ENCODE data around the gene TSPAN18. TPM values are rescaled to one million over a fixed set of nuclear protein-coding genes. Genes with fewer than 3 reads are reported as not detected.

The TSPAN18 gene
- total RNA-seq, 6 donors from 2014 or later = 8.2 to 48.6 (median 17.5) TPM

- Histone ChIP-seq H3K4me3 (no peak overlapping the region), H3K27me3 (no peaks in the 10 kb centered on the region), H3K4me1 (peaks cover 7 to 14% (median 11%) of the 10 kb centered on the region in 4 donors), H3K27ac (no peak overlapping the region), H3K36me3 (no peaks in the 10 kb centered on the region), H3K9me3 (peaks cover 0 to 2% (median 0%) of the 10 kb centered on the region in 4 donors)
- WGBS, 2 donors = 43 to 49% methylated on average over 3 to 7 of the region's 7 CpGs
- DNase-seq = no peak
- no peak for ATAC-seq (ENCODE audit: low FRiP score in 2 of 2)
- TF ChIP-seq EP300 (IDR thresholded peaks at IDR 0.05) (no peak), POLR2A (IDR thresholded peaks at IDR 0.05) (no peak), POLR2AphosphoS5 (IDR thresholded peaks at IDR 0.05) (no peak), CTCF (IDR thresholded peaks at IDR 0.05) (no peak)
These were observed 139.1 kb downstream of the TSPAN18 start for GRCh38 chr11:44865866-44866272.

- DNase-seq (no peak), ATAC-seq (ENCODE audit: low FRiP score in 2 of 2) (no peak)
- 82 to 85% methylated on average over 6 of the region's 6 CpGs for WGBS, 2 donors
- H3K27ac ChIP-seq = no peak overlapping the region
- H3K4me1 ChIP-seq = peaks cover 7 to 14% (median 11%) of the 10 kb centered on the region in 4 donors
- TF ChIP-seq EP300 (IDR thresholded peaks at IDR 0.05) (no peak), POLR2A (IDR thresholded peaks at IDR 0.05) (no peak), POLR2AphosphoS5 (IDR thresholded peaks at IDR 0.05) (no peak), CTCF (IDR thresholded peaks at IDR 0.05) (no peak)
- H3K4me3 ChIP-seq = no peak overlapping the region
- no peaks in the 10 kb centered on the region for H3K27me3 ChIP-seq
- H3K36me3 ChIP-seq = no peaks in the 10 kb centered on the region
- H3K9me3 ChIP-seq = peaks cover 0 to 5% (median 0%) of the 10 kb centered on the region in 4 donors
These were observed 139.5 kb downstream of the TSPAN18 start for GRCh38 chr11:44866286-44866685.

GRCh38 chr11:44868021-44868420, 141.3 kb downstream of the TSPAN18 start:
- DNase-seq (no peak), ATAC-seq (ENCODE audit: low FRiP score in 2 of 2) (no peak)
- WGBS, 2 donors = 91 to 97% methylated on average over 6 of the region's 6 CpGs
- no peaks in the 10 kb centered on the region for H3K4me1 ChIP-seq
- no peak overlapping the region for H3K4me3 ChIP-seq
- H3K27me3 ChIP-seq = no peaks in the 10 kb centered on the region
- TF ChIP-seq POLR2AphosphoS5 (IDR thresholded peaks at IDR 0.05) = no peak
- no peak for TF ChIP-seq CTCF (IDR thresholded peaks at IDR 0.05)
- TF ChIP-seq POLR2A (IDR thresholded peaks at IDR 0.05) = no peak
- TF ChIP-seq EP300 (IDR thresholded peaks at IDR 0.05) = no peak
- H3K9me3 ChIP-seq = peaks cover 0 to 5% (median 0%) of the 10 kb centered on the region in 4 donors
- no peaks in the 10 kb centered on the region for H3K36me3 ChIP-seq
- H3K27ac ChIP-seq = no peak overlapping the region

- ATAC-seq (ENCODE audit: low FRiP score in 2 of 2) (no peak), DNase-seq (no peak)
- WGBS, 2 donors = 91 to 94% methylated on average over 11 to 14 of the region's 14 CpGs
- H3K9me3 ChIP-seq = peaks cover 0 to 5% (median 0%) of the 10 kb centered on the region in 4 donors
- H3K27me3 ChIP-seq = no peaks in the 10 kb centered on the region
- no peak overlapping the region for H3K27ac ChIP-seq
- H3K4me3 ChIP-seq = no peak overlapping the region
- H3K36me3 ChIP-seq = no peaks in the 10 kb centered on the region
- H3K4me1 ChIP-seq = no peaks in the 10 kb centered on the region
- TF ChIP-seq CTCF (IDR thresholded peaks at IDR 0.05) (no peak), POLR2A (IDR thresholded peaks at IDR 0.05) (no peak), POLR2AphosphoS5 (IDR thresholded peaks at IDR 0.05) (no peak), EP300 (IDR thresholded peaks at IDR 0.05) (no peak)
These were observed 142.0 kb downstream of the TSPAN18 start for GRCh38 chr11:44868455-44869421.
